Hematopoietic multipotent progenitor cell treated with erythropoietin and hydrocortisone succinate and interleukin-3 and kit ligand, for 8 days (in vitro differentiated cells): ENCODE data around the gene SLC66A1.
"Not testable (repeated sequence)": the region's sequence is repeated elsewhere in the genome, so short reads cannot be mapped to it uniquely, and the experiment has no call there.

Source experiments
- DNase-seq: peaks from one replicate; pipeline ENCODE4 v3.0.0-alpha.2; 2015

Gene SLC66A1

GRCh38 chr1:19311931-19312781 lies at the start of gene SLC66A1, which contains the start of gene AKR7A2:
SLC66A1 (plus strand) TSS chr1:19312326; CDS start chr1:19317678, 5,352 bp downstream.
AKR7A2 (minus strand) TSS chr1:19312144; CDS start chr1:19312124, 20 bp downstream.
- DNase-seq = peak; percentile 91

GRCh38 chr1:19262744-19263143 lies 49.4 kb upstream of the SLC66A1 start:
- DNase-seq = no peak

GRCh38 chr1:19268445-19268844 lies 43.7 kb upstream of the SLC66A1 start:
- DNase-seq = no peak

GRCh38 chr1:19269427-19270342 lies 42.4 kb upstream of the SLC66A1 start:
- not testable (repeated sequence) for DNase-seq

- DNase-seq = not testable (repeated sequence)
Observed at GRCh38 chr1:19270343-19270730, 41.8 kb upstream of the SLC66A1 start.

GRCh38 chr1:19272064-19272463 lies 40.1 kb upstream of the SLC66A1 start:
- DNase-seq = no peak

GRCh38 chr1:19273106-19273843 lies 38.9 kb upstream of the SLC66A1 start:
- no peak for DNase-seq

- DNase-seq = not testable (repeated sequence)
Observed at GRCh38 chr1:19273844-19274531, 38.1 kb upstream of the SLC66A1 start.

- DNase-seq = peak; percentile 64
Observed at GRCh38 chr1:19274636-19275035, 37.5 kb upstream of the SLC66A1 start.

GRCh38 chr1:19283891-19284290 lies 28.2 kb upstream of the SLC66A1 start:
- DNase-seq = no peak

GRCh38 chr1:19284881-19285280 lies 27.2 kb upstream of the SLC66A1 start:
- no peak for DNase-seq

- DNase-seq = not testable (repeated sequence)
Observed at GRCh38 chr1:19285366-19285765, 26.8 kb upstream of the SLC66A1 start.

GRCh38 chr1:19285807-19286206 lies 26.3 kb upstream of the SLC66A1 start:
- not testable (repeated sequence) for DNase-seq

GRCh38 chr1:19287436-19288185 lies 24.5 kb upstream of the SLC66A1 start:
- no peak for DNase-seq

GRCh38 chr1:19288324-19289241 lies 23.5 kb upstream of the SLC66A1 start, which contains the start of gene AKR7A3:
AKR7A3 (minus strand) TSS chr1:19288770; CDS start chr1:19288709, 61 bp downstream.
- peak; percentile 68 for DNase-seq

GRCh38 chr1:19289244-19289643 lies 22.9 kb upstream of the SLC66A1 start:
- DNase-seq = peak; percentile 18

- no peak for DNase-seq
Observed at GRCh38 chr1:19294638-19295037, 17.5 kb upstream of the SLC66A1 start.

GRCh38 chr1:19300211-19300610 lies 11.9 kb upstream of the SLC66A1 start:
- DNase-seq = no peak

- DNase-seq = not testable (repeated sequence)
Observed at GRCh38 chr1:19304081-19304480, 8.0 kb upstream of the SLC66A1 start.

GRCh38 chr1:19305880-19306279 lies 6.2 kb upstream of the SLC66A1 start:
- no peak for DNase-seq
